Hematopoietic multipotent progenitor cell treated with erythropoietin and hydrocortisone succinate and interleukin-3 and kit ligand, for 6 days (in vitro differentiated cells): Measurements from ENCODE around the gene PSMA2.
"Not testable (repeated sequence)": the region's sequence is repeated elsewhere in the genome, so short reads cannot be mapped to it uniquely, and the experiment has no call there.

Experiments
- DNase-seq: peaks from one replicate; pipeline ENCODE4 v3.0.0-alpha.2; 2015

PSMA2 gene

DNA sequence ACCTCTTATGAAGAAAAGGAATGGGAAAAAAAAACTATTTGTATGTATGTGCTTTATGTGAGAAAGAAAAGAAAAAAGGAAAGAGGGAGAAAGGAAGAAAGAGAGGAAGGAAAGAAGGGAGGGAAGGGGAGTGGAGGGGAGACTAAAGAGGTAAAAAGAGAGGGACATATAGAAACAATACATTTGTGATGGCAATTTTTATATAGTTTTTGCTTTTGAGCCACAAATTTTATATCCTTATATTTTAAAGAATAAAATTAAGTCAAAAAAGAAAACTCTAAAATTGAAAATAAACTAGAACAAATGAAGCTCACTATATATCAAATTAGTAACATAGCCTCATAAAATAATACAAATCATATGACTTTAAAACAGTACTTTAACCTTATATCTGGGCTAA, 31.1 kb downstream of the PSMA2 start:
- no peak for DNase-seq

DNA sequence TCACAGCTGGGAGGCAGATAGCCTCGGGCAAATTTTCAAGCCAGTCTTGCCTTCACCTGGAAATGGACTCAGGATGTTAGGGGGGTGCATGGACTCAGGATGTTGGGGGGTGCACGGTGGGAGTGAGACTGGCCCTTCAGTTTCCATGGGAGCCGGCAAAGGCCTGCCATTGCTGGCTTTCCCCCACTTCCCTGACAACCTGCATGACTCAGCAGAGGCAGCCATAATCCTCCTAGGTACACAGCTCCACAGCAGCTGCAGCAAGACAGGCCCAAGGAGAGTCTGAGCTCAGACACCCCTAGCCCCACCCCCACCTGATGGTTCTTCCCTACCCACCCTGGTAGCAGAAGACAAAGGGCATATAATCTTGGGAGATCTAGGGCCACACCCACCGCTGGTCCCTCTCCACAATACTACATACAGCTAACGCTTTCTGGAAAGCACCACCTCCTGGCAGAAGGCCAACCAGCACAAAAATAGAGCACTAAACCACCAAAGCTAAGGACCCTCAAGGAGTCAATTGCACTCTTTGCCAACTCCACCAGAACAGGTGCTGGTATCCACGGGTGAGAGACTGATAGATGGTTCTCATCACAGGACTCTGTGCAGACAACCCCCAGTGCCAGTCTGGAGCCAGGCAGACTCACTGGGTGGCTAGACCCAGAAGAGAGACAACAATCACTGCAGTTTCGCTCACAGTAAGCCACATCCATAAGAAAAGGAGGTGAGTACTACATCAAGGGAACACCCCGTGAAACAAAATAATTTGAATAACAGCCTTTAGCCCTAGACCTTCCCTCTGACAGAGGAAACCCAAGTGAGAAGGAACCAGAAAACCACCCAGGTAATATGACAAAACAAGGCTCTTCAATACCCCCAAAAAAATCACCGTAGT, 38.4 kb downstream of the PSMA2 start:
- peak; percentile 71 for DNase-seq

DNA sequence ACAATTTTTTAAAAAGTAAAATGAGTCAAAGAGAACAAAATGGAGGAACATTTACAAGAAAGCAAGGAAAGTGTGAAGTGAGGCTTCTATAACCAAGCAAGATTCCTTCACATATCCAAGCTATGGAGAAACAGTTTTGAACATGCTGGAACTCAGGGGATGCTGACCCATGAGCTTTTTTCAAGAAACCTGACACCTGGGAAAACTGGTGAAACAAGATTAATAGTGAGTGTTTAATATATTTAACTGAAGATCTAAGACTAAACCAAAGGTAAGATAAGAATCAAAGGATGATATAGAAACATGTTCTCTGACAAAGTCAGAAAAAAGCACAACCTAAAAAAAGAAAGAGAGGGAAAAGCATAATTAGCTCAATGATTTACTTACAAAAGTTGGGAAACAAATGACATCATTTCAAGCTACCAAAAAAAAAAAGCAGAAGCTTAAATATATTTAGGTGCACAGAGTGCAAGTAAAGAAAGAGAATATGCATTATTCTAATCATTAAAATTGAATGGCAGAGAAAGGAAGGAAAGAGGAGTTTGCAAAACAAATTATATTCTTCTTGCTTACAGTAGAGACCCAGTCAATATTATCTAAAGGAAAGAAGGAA, 45.0 kb downstream of the PSMA2 start:
- no peak for DNase-seq

DNA sequence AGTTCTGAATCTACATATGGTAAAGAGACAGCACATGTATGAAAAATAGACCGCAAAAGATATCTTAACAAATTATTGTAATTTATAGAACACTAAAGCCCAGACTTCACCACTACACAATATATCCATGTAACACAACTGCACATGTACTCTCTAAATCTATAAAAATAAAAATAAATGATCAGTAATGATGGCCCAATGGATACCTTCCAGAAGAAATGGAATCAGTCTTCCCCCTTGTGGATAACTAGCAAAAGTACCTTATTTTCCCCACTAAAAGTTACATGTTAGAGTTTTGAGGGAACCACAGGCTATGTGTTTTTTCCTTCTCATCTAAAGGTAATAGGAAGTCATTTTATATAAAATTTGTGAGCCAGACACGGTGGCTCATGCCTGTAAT, 45.8 kb downstream of the PSMA2 start:
- DNase-seq: peak; percentile 69

DNA sequence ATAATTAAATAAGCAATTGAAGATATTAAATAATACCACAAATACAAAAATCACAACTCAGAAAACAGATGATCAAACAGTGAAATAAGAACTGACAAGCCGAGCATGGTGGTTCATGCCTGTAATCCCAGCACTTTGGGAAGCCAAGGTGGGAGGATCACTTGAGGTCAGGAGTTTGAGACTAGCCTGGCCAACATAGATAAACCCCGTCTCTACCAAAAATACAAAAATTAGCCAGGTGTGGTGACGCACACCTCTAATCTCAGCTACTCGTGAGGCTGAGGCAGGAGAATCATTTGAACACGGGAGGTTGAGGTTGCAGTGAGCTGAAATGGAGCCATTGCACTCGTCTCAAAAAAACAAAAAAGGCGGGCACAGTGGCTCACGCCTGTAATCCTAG, 46.8 kb downstream of the PSMA2 start:
- DNase-seq: not testable (repeated sequence)

DNA sequence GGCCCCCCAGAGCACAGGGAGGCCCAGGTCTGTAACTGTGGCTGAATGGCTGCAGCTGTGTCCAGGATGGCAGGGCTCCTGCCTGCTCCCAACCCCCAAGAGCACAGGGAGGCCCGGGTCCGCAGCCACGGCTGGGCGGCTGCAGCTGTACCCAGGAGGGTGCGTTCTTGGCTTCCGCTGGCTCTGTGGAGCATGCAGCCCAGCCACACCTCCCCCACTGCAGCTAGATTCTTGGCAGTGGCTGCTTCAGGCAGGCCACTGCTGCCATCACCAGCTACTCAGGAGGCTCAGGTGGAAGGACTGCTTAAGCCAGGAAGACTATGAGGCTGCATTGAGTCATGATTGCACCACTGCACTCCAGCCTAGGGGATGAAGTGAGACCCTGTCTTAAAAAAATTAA, 48.0 kb downstream of the PSMA2 start:
- DNase-seq: no peak

DNA sequence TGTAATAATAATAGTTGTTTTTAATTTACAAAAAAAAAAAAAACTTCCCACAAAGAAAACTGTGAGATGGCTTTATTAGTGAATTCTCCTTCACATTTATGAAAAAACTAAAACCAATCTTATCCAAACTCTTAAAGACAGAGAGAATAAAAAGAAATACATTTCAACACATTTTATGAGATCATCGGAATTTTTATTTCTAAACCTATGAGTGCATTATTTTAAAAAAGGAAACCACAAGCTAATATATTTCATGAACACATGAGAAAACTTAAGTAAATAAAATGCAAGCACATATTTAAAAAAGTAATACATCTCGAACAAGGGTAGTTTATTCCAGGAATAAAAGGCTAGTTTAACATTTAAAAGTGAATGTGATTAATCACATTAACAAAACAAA, 51.6 kb downstream of the PSMA2 start:
- DNase-seq: no peak

DNA sequence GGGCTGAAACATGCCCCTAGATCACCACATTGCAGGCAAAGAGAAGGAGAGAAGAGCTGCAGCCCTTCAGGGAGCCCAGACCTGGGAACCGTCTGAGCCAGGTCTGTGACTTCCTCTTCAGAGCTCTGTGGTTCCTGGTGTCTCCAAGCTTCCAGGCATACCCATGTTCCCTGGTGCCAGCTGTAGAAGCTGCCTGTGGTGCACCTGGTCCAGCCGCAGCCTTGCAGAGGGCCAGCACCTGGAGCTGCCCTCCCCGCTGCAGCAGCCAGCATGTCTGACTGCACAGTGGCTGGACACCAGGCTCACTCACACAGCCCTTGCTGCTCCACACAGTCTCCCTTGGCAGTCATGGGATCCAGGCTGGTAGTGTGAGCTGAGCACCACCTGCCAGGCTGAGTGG, 53.7 kb downstream of the PSMA2 start:
- no peak for DNase-seq

DNA sequence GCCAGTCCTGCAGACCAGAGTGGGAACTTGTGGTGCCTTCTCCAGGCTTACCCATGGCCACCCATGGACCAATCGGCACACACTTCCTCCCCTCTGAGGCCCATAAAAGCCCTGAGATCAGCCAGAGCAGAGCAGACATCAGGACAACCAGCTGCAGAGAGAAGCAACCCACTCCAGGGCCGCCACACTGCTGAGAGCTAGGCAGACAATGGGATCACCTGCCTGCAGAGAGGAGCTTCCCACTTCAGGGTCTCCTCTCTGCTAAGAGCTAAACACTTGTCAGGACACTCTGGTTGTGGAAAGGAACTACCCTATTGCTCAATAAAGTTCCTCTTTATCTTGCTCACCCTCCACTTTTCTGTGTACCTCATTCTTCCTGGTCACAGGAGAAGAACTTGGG, 54.1 kb downstream of the PSMA2 start:
- DNase-seq: peak; percentile 38

DNA sequence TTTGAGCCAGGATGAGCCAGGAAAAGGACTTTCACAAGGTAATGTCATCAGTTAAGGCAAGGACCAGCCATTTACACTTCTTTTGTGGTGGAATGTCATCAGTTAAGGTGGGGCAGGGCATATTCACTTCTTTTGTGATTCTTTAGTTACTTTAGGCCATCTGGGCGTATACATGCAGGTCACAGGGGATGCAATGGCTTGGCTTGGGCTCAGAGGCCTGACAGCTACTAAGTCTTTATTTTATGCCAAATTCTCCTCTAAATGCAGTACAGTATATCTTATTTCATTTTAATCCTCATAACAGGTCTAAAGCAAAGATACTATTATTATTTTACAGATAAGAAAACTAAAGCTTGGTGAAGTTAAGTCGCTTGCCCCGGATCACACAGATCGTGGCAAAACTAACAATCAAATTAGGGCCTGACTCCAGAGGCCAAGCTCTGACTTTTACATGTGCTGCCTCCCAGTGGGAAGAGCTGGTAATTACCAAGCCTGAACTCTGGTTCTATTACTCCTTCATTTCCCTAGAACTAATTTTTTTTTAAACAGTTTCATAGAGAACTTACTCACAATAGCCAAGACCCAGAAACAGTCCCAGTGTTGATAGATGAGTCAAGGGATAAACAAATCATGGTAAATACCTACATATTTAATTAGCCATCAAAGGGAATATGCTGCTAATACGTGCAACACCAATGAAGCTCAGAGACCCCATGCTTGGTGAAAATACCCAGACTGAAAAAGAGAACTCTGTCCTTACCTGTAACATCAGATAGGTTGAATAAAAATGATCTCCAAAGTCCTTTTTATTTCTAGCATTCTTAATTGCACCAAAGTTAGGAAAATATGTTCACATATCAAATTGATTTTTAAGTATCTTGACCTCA, 55.5 kb downstream of the PSMA2 start:
- DNase-seq: peak; percentile 82

DNA sequence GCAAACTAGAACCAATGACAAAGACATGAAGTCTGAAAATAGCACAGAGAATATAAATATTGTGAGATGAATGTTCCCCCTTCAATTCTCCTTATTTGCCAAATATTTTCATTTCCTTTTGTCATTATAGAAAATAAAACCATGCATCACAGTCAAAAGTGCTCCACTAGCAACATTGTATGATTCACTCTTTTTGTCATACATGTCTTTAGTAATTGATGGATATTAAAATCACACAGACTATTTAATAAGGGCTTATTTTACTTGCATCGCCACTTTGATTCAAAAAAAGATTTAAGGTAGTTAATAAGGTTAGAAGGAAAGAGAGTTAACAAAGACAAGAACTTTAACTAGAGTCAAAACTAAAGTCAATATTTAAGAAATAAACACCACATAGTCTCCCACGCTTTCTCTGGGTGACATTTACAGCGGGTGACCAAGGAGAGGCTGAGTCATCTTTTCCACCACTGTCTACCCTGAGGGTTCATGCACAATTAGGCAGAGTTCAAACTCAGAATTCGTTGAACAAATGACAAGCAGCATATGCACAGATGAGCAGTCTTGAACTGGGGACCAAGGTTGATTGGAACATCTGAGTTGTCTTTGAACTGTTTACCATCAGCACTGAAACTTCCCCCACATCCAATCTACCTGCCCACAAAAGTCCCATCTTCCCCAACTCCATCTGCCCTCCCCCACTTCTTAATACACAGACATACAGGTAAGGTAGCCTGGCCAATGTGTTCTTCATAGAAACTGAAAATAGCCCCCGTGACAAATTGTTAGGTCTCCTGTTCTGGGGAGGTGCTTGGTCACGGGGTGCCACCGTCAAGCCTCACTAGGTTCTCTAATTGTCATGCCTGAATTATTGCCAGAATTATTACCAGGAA, 62.6 kb downstream of the PSMA2 start:
- DNase-seq: no peak

DNA sequence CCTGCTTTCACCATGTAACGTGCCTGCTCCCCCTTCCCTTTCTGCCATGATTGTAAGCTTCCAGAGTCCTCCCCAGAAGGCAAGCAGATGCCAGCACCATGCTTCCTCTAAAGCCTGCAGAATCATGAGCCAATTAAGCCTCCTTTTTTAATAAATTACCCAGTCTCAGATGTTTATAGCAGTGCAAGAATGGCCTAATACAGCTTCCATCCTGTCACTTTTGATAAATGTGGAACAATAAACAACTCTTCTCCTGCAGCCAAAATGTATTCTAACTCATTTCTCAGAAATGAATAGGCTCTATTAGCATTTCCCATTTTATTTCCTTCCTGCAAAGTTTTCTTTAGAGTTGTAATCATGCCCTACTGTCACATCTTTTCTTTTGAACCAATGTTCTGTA, 63.5 kb downstream of the PSMA2 start:
- DNase-seq: no peak
